Cardiac fibroblast (primary cell): ENCODE results near the gene ATP11A.

Source experiments
- DNase-seq, 2 donors: peaks; one replicate each; pipeline versions ENCODE4 v3.0.0 to v3.0.0-alpha.2; 2010; ENCODE audit warnings: low read depth in 2 of 2
- H3K4me3 ChIP-seq, 2 donors: replicated peaks in 1 of 2; 1 replicate in 1 of 2; 2 replicates in 1 of 2; pipeline ENCODE4 v1.5.1; 2011; ENCODE audit warnings: low read depth in 2 of 2, low read length in 2 of 2, mild to moderate bottlenecking in 2 of 2, moderate library complexity in 1 of 2
- CTCF ChIP-seq: IDR thresholded peaks from one replicate; pipeline ENCODE4 v1.5.1; 2011; ENCODE audit warnings: low read depth, mild to moderate bottlenecking, low read length, inconsistent platforms

Gene ATP11A

GRCh38 chr13:112692104-112692503 is 2.3 kb downstream of the ATP11A start:
- no peak for TF ChIP-seq CTCF
- no peak overlapping the region for H3K4me3 ChIP-seq
- DNase-seq: no peak

GRCh38 chr13:112692586-112692985 is 2.7 kb downstream of the ATP11A start:
- H3K4me3 ChIP-seq: no peak overlapping the region
- TF ChIP-seq CTCF: no peak
- no peak for DNase-seq

GRCh38 chr13:112693831-112694497 is 4.1 kb downstream of the ATP11A start:
- peak; percentile 77 to 79 for DNase-seq
- no peak for TF ChIP-seq CTCF
- H3K4me3 ChIP-seq: no peak overlapping the region

GRCh38 chr13:112695121-112695520 is 5.3 kb downstream of the ATP11A start:
- no peak for DNase-seq
- H3K4me3 ChIP-seq: no peak overlapping the region
- TF ChIP-seq CTCF: no peak

- no peak for TF ChIP-seq CTCF
- no peak overlapping the region for H3K4me3 ChIP-seq
- no peak for DNase-seq
These were observed 6.4 kb downstream of the ATP11A start for GRCh38 chr13:112696001-112696868.

- DNase-seq: no peak
- H3K4me3 ChIP-seq: no peak overlapping the region
- no peak for TF ChIP-seq CTCF
These were observed 7.1 kb downstream of the ATP11A start for GRCh38 chr13:112696869-112697465.
